SU-DHL-6 (cell line): ENCODE measurements around the gene VPREB1.
"Not testable (repeated sequence)": the region's sequence is repeated elsewhere in the genome, so short reads cannot be mapped to it uniquely, and the experiment has no call there.

ENCODE experiments used
- H2AFZ ChIP-seq: fragments of 200-600 bp; sonication (generic); 2 replicates; pipeline ENCODE4 v1.6.1; 2014; ENCODE audit warnings: low read depth, mild to moderate bottlenecking, moderate library complexity, mixed read lengths, antibody characterized with exemption, low read length; ENCODE audit not compliant: severe bottlenecking
- H3F3A ChIP-seq: fragments of 200-600 bp; shearing (Covaris generic); 2 replicates; pipeline ENCODE4 v1.6.0; 2016; ENCODE audit warnings: antibody characterized with exemption, mild to moderate bottlenecking; ENCODE audit not compliant: insufficient read depth
- H3K27ac ChIP-seq: fragments of 200-600 bp; sonication (generic); 2 replicates; pipeline ENCODE4 v1.5.1; 2016; ENCODE audit warnings: low read depth, mild to moderate bottlenecking, low read length, moderate library complexity, mixed read lengths
- H3K27me3 ChIP-seq: fragments of 200-600 bp; sonication (generic), shearing (Covaris generic); 2 replicates; pipeline ENCODE4 v1.6.0; 2014; ENCODE audit warnings: mild to moderate bottlenecking, low read length
- H3K36me3 ChIP-seq: fragments of 200-600 bp; sonication (generic); 2 replicates; pipeline ENCODE4 v1.6.1; 2014; ENCODE audit warnings: mild to moderate bottlenecking, low read length, mixed read lengths
- H3K4me2 ChIP-seq: fragments of 300-600, 200-600 bp; shearing (Covaris generic), sonication (generic); 2 replicates; pipeline ENCODE4 v1.6.0; 2014; ENCODE audit warnings: low read length, low read depth, mild to moderate bottlenecking; ENCODE audit not compliant: poor library complexity, severe bottlenecking
- H3K4me3 ChIP-seq: fragments of 200-600 bp; sonication (generic); 2 replicates; pipeline ENCODE4 v1.5.1; 2014; ENCODE audit warnings: antibody characterized with exemption, low read length, mild to moderate bottlenecking, mixed read lengths; ENCODE audit not compliant: insufficient read depth, poor library complexity, severe bottlenecking
- H3K79me2 ChIP-seq: fragments of 200-600 bp; sonication (generic); 2 replicates; pipeline ENCODE4 v1.6.1; 2014; ENCODE audit warnings: mild to moderate bottlenecking, low read length, moderate library complexity; ENCODE audit not compliant: insufficient read depth
- H3K9ac ChIP-seq: fragments of 200-600 bp; sonication (generic); 2 replicates; pipeline ENCODE4 v1.7.0; 2014; ENCODE audit warnings: mild to moderate bottlenecking, low read length
- H3K9me2 ChIP-seq: fragments of 200-600 bp; sonication (generic); replicated peaks from 2 replicates; pipeline ENCODE4 v1.6.1; 2014; ENCODE audit warnings: low read length; ENCODE audit not compliant: insufficient read depth
- H3K9me3 ChIP-seq: fragments of 200-600 bp; sonication (generic); 2 replicates; pipeline ENCODE4 v1.6.1; 2014; ENCODE audit warnings: low read length, mixed read lengths; ENCODE audit not compliant: insufficient read depth
- H4K20me1 ChIP-seq: fragments of 200-600 bp; sonication (generic); 2 replicates; pipeline ENCODE4 v1.6.1; 2014; ENCODE audit warnings: low read depth, mild to moderate bottlenecking, antibody characterized with exemption, low read length, moderate library complexity, mixed read lengths
- EZH2phosphoT487 ChIP-seq: fragments of 200-600 bp; sonication (generic), shearing (Covaris generic); conservative IDR thresholded peaks from 2 replicates; pipeline ENCODE4 v1.6.1; 2018; ENCODE audit warnings: mild to moderate bottlenecking, antibody characterized with exemption, low read length, moderate library complexity, mixed read lengths
- TF ChIP-seq, protein P1 (sequence below): fragments of 200-600 bp; sonication (generic); IDR thresholded peaks from one replicate; pipeline ENCODE4 v1.5.1; 2017; ENCODE audit warnings: antibody characterized with exemption, mild to moderate bottlenecking, low read length, moderate library complexity; ENCODE audit not compliant: insufficient read depth, poor library complexity, severe bottlenecking

The VPREB1 gene

GRCh38 chr22:22219140-22219996 lies 25.2 kb upstream of the VPREB1 start:
- no peaks in the 10 kb centered on the region for H3K9me3 ChIP-seq
- H3F3A ChIP-seq, result no peaks in the 10 kb centered on the region; the same call in 1 of the 2 replicates
- H3K4me2 ChIP-seq, result no peak overlapping the region
- no peak overlapping the region for H3K9ac ChIP-seq
- H3K9me2 ChIP-seq, result no peaks in the 10 kb centered on the region
- TF ChIP-seq, protein P1, sequence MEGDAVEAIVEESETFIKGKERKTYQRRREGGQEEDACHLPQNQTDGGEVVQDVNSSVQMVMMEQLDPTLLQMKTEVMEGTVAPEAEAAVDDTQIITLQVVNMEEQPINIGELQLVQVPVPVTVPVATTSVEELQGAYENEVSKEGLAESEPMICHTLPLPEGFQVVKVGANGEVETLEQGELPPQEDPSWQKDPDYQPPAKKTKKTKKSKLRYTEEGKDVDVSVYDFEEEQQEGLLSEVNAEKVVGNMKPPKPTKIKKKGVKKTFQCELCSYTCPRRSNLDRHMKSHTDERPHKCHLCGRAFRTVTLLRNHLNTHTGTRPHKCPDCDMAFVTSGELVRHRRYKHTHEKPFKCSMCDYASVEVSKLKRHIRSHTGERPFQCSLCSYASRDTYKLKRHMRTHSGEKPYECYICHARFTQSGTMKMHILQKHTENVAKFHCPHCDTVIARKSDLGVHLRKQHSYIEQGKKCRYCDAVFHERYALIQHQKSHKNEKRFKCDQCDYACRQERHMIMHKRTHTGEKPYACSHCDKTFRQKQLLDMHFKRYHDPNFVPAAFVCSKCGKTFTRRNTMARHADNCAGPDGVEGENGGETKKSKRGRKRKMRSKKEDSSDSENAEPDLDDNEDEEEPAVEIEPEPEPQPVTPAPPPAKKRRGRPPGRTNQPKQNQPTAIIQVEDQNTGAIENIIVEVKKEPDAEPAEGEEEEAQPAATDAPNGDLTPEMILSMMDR, result no peak
- TF ChIP-seq EZH2phosphoT487, result no peak
- H3K27ac ChIP-seq, result no peak overlapping the region
- H3K36me3 ChIP-seq, result no peaks in the 10 kb centered on the region
- no peaks in the 10 kb centered on the region for H3K79me2 ChIP-seq
- no peak overlapping the region for H3K4me3 ChIP-seq
- no peaks in the 10 kb centered on the region for H3K27me3 ChIP-seq
- no peaks in the 10 kb centered on the region for H4K20me1 ChIP-seq
- H2AFZ ChIP-seq, result no peak overlapping the region

DNA sequence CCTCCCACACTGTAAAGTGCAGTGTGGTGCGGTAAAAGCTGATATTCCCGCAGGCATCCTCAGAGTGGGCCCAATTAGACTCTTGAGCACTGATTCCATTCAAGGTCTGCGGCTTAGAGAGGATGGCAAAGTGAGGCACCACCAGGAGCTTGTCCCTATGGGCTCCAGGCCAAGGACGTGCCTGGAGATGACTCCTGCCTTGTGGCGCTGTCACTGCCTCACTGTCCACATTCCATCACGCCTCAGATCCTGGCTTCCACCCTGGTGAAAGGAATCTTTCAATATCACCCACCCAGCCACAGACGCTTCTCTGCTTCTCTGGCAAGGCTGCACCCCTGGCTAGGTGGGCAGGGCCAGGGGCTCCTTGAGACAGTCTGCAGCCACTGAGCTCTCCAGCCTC lies 23.5 kb upstream of the VPREB1 start:
- H3K27me3 ChIP-seq, H3K9me3 ChIP-seq, H2AFZ ChIP-seq, H3F3A ChIP-seq, H3K27ac ChIP-seq, H3K4me2 ChIP-seq, H4K20me1 ChIP-seq, H3K9ac ChIP-seq, H3K4me3 ChIP-seq, H3K36me3 ChIP-seq, H3K9me2 ChIP-seq, H3K79me2 ChIP-seq: not testable (repeated sequence)

- no peaks in the 10 kb centered on the region for H3F3A ChIP-seq
- H4K20me1 ChIP-seq, result no peaks in the 10 kb centered on the region
- H3K4me2 ChIP-seq, result no peak overlapping the region
- no peak overlapping the region for H2AFZ ChIP-seq
- H3K9me2 ChIP-seq, result no peaks in the 10 kb centered on the region
- H3K36me3 ChIP-seq, result no peaks in the 10 kb centered on the region
- no peak overlapping the region for H3K27ac ChIP-seq
- H3K79me2 ChIP-seq, result no peaks in the 10 kb centered on the region
- H3K9me3 ChIP-seq, result no peaks in the 10 kb centered on the region
- H3K27me3 ChIP-seq, result no peaks in the 10 kb centered on the region
- H3K4me3 ChIP-seq, result no peak overlapping the region
- no peak overlapping the region for H3K9ac ChIP-seq
- no peak for TF ChIP-seq EZH2phosphoT487
- TF ChIP-seq, protein P1, result no peak
These were observed 18.0 kb upstream of the VPREB1 start for GRCh38 chr22:22226448-22227187.

- Histone ChIP-seq H2AFZ (no peak overlapping the region), H3K27ac (no peak overlapping the region), H4K20me1 (no peaks in the 10 kb centered on the region), H3K36me3 (no peaks in the 10 kb centered on the region), H3K27me3 (no peaks in the 10 kb centered on the region), H3K9ac (no peak overlapping the region), H3K4me3 (no peak overlapping the region), H3K4me2 (no peak overlapping the region), H3K9me2 (no peaks in the 10 kb centered on the region), H3F3A (no peaks in the 10 kb centered on the region), H3K9me3 (no peaks in the 10 kb centered on the region), H3K79me2 (no peaks in the 10 kb centered on the region)
- TF ChIP-seq EZH2phosphoT487, result no peak
- TF ChIP-seq, protein P1, result no peak
These were observed 16.2 kb upstream of the VPREB1 start for GRCh38 chr22:22228421-22228820.
